Keratinocyte (primary cell): ENCODE measurements around the gene NLRP14. TPM values are rescaled to one million over a fixed set of nuclear protein-coding genes. Genes with fewer than 3 reads are reported as not detected.

Source experiments
- DNase-seq: peaks from one replicate; pipeline ENCODE4 v3.0.0-alpha.2; 2011; ENCODE audit warnings: low read depth, missing footprints, low spot score
- FAIRE-seq: peaks from 2 replicates; lab custom pipeline; 2011; peaks lifted over from hg19 to GRCh38; lab: Jason Lieb, UNC
- H2AFZ ChIP-seq: 2 replicates; pipeline ENCODE4 v1.6.0; 2012; ENCODE audit warnings: low read length, control low read depth, inconsistent platforms; ENCODE audit not compliant: control insufficient read depth
- H3K27ac ChIP-seq: 2 replicates; pipeline ENCODE4 v1.5.1; 2011; ENCODE audit warnings: low read length; ENCODE audit not compliant: control insufficient read depth, insufficient read depth
- H3K27me3 ChIP-seq: 3 replicates; pipeline ENCODE4 v1.6.0; 2011; ENCODE audit warnings: low read length; ENCODE audit not compliant: control insufficient read depth, insufficient read depth; ENCODE audit errors: extremely low read depth
- H3K36me3 ChIP-seq, 2 experiments: 2 replicates in 1 of 2; 3 replicates in 1 of 2; pipeline ENCODE4 v1.5.1; 2011; ENCODE audit warnings: low read length in 2 of 2, mild to moderate bottlenecking in 1 of 2; ENCODE audit not compliant: control insufficient read depth in 2 of 2, insufficient read depth in 2 of 2; ENCODE audit errors: extremely low read depth in 1 of 2
- H3K4me1 ChIP-seq: 3 replicates; pipeline ENCODE4 v1.5.1; 2011; ENCODE audit warnings: low read length; ENCODE audit not compliant: control insufficient read depth, insufficient read depth; ENCODE audit errors: extremely low read depth
- H3K4me2 ChIP-seq: 3 replicates; pipeline ENCODE4 v1.6.0; 2011; ENCODE audit warnings: low read depth, low read length; ENCODE audit not compliant: control insufficient read depth, insufficient read depth; ENCODE audit errors: extremely low read depth
- H3K4me3 ChIP-seq, 3 experiments: fragments of 200-600 bp in 1 of 3; sonication (generic) in 1 of 3; 2 replicates in 2 of 3; 3 replicates in 1 of 3; pipeline ENCODE4 v1.5.1; 2011 to 2016; ENCODE audit warnings: low read length in 3 of 3, mild to moderate bottlenecking in 3 of 3, control low read depth in 2 of 3, inconsistent platforms in 1 of 3, low read depth in 1 of 3, mixed read lengths in 1 of 3, mixed run types in 1 of 3, moderate library complexity in 1 of 3; ENCODE audit not compliant: control insufficient read depth in 2 of 3, insufficient read depth in 2 of 3; ENCODE audit errors: extremely low read depth in 1 of 3
- H3K79me2 ChIP-seq: 2 replicates; pipeline ENCODE4 v1.6.0; 2012; ENCODE audit warnings: low read length; ENCODE audit not compliant: control insufficient read depth, insufficient read depth
- H3K9ac ChIP-seq: 3 replicates; pipeline ENCODE4 v1.6.0; 2011; ENCODE audit warnings: low read length; ENCODE audit not compliant: control insufficient read depth, insufficient read depth; ENCODE audit errors: extremely low read depth
- H3K9me1 ChIP-seq: 3 replicates; pipeline ENCODE4 v1.6.0; 2011; ENCODE audit warnings: low read length; ENCODE audit not compliant: control insufficient read depth, insufficient read depth; ENCODE audit errors: extremely low read depth
- H3K9me3 ChIP-seq: 2 replicates; pipeline ENCODE4 v1.5.1; 2012; ENCODE audit warnings: low read depth, low read length; ENCODE audit not compliant: control insufficient read depth
- H4K20me1 ChIP-seq: 3 replicates; pipeline ENCODE4 v1.6.0; 2011; ENCODE audit warnings: low read length; ENCODE audit not compliant: control insufficient read depth, insufficient read depth; ENCODE audit errors: extremely low read depth
- CTCF ChIP-seq, 3 experiments: IDR thresholded peaks in 1 of 3; conservative IDR thresholded peaks in 1 of 3; optimal IDR thresholded peaks in 1 of 3; 2 replicates in 2 of 3; 3 replicates in 1 of 3; pipeline versions ENCODE3 to v1.5.1; 2011; ENCODE audit warnings: low read length in 3 of 3, mild to moderate bottlenecking in 3 of 3, moderate library complexity in 2 of 3, control low read depth in 1 of 3, inconsistent platforms in 1 of 3; ENCODE audit not compliant: insufficient read depth in 2 of 3; ENCODE audit errors: extremely low read depth in 1 of 3
- EZH2 ChIP-seq: IDR thresholded peaks from one replicate; pipeline ENCODE4 v1.6.1; 2012; ENCODE audit warnings: inconsistent platforms, mild to moderate bottlenecking, low read length, moderate library complexity
- dilution Hi-C: fragments of 300-500 bp; cut with MboI; formaldehyde crosslinking; loops from one replicate; pipeline ENCODE4 v1.7.0; 2020; ENCODE audit warnings: low sequenced_read_pairs; ENCODE audit not compliant: extremely low pct_ligation_motif_present
- polyA plus RNA-seq, 5 experiments: library from polyadenylated mRNA; depleted of rRNA in 3 of 5; stranded (reverse) in 3 of 5; stranded (forward) in 1 of 5; unstranded in 1 of 5; fragments of >200 nt; gene quantifications; 1 replicate in 1 of 5; 2 replicates in 3 of 5; 3 replicates in 1 of 5; pipeline versions ENCODE4 v1.2.1 to v1.2.3, GENCODE V29; 2011 to 2012; ENCODE audit warnings: missing spikeins in 2 of 5, low read depth in 1 of 5, low replicate concordance in 1 of 5

Gene NLRP14
- polyA plus RNA-seq, 1 donor (not counting 4 experiments of a cell fraction or from before 2014, with no cell fraction given) = 0.03 TPM

- no peaks in the 10 kb centered on the region for H3K9me3 ChIP-seq
- dilution Hi-C loops = no loop called here
- no peak overlapping the region for H3K4me2 ChIP-seq
Observed at GRCh38 chr11:7046474-7047175, 26.3 kb downstream of the NLRP14 start.

GRCh38 chr11:7050191-7050590, 29.9 kb downstream of the NLRP14 start:
- Histone ChIP-seq H3K9me3 (no peaks in the 10 kb centered on the region), H3K4me3 (no peak overlapping the region), H3K79me2 (no peaks in the 10 kb centered on the region), H3K4me1 (no peaks in the 10 kb centered on the region), H3K9ac (no peak overlapping the region), H3K27me3 (no peaks in the 10 kb centered on the region), H3K4me2 (no peak overlapping the region), H3K36me3 (no peaks in the 10 kb centered on the region), H3K27ac (no peak overlapping the region), H2AFZ (no peak overlapping the region), H4K20me1 (no peaks in the 10 kb centered on the region), H3K9me1 (no peaks in the 10 kb centered on the region)
- no peak for FAIRE-seq
- dilution Hi-C loops = no loop called here
- TF ChIP-seq EZH2 = no peak
- TF ChIP-seq CTCF (optimal IDR thresholded peaks at IDR 0.05 in 1 of 3, IDR thresholded peaks at IDR 0.05 in 1 of 3, conservative IDR thresholded peaks at IDR 0.05 in 1 of 3; ENCODE audit: extremely low read depth in 1 of 3, insufficient read depth in 2 of 3, low read length in 3 of 3) = no peak
- no peak for DNase-seq

More at GRCh38 chr11:7046474-7047175, 26.3 kb downstream of the NLRP14 start:
- no peak overlapping the region for H3K4me3 ChIP-seq
- no peak for TF ChIP-seq EZH2
- no peak for TF ChIP-seq CTCF (optimal IDR thresholded peaks at IDR 0.05 in 1 of 3, IDR thresholded peaks at IDR 0.05 in 1 of 3, conservative IDR thresholded peaks at IDR 0.05 in 1 of 3; ENCODE audit: extremely low read depth in 1 of 3, insufficient read depth in 2 of 3, low read length in 3 of 3)
- no peak overlapping the region for H2AFZ ChIP-seq
- H3K27me3 ChIP-seq = no peaks in the 10 kb centered on the region
- FAIRE-seq (no peak), DNase-seq (no peak)
- H3K9me1 ChIP-seq = no peaks in the 10 kb centered on the region
- no peaks in the 10 kb centered on the region for H3K36me3 ChIP-seq
- H3K79me2 ChIP-seq = no peaks in the 10 kb centered on the region
- no peak overlapping the region for H3K27ac ChIP-seq
- H3K4me1 ChIP-seq = no peaks in the 10 kb centered on the region
- no peak overlapping the region for H3K9ac ChIP-seq
- H4K20me1 ChIP-seq = no peaks in the 10 kb centered on the region
